ENCODE measurements around the gene MRPL24. TPM values are rescaled to one million over a fixed set of nuclear protein-coding genes. Genes with fewer than 3 reads are reported as not detected.

Gene MRPL24
- polyA plus RNA-seq, 1 donor = 63.5 TPM

DNA sequence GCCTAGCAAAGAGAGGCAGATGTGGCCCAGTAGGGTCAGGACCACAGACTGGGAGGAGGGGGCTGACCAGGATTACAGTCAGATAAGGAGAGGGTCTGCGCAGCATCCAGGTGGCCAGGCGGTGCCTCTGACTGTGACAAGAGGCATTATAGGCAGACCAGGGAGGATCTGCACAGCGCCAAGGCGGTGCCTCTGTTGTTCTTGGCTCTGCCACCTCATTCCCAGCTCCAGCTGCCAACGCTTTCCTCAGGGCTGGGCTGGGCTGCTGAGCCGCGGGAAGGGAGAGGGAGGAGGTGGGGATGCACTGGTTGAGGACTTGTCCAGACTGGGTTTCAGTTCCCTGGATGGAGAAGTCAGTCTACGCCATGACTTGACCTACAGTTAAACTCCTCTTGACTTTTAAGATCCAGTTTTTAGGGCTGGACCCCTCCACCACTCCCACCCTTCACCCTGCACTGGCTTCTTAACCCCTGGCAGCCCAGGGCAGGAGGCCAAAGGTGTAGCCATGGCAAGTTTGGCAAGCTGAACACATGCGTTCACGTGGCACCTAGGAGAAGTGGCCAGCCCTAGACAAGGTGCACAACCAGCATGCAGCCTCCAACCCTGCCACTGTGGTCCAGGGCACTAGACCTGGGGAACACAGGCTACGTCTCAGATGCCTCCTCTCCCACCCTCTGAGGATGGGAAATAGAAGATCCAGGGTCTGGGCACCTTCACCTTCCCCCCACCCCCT lies 31.0 kb downstream of the MRPL24 start:
- no peak for DNase-seq (ENCODE audit: low read depth)

DNA sequence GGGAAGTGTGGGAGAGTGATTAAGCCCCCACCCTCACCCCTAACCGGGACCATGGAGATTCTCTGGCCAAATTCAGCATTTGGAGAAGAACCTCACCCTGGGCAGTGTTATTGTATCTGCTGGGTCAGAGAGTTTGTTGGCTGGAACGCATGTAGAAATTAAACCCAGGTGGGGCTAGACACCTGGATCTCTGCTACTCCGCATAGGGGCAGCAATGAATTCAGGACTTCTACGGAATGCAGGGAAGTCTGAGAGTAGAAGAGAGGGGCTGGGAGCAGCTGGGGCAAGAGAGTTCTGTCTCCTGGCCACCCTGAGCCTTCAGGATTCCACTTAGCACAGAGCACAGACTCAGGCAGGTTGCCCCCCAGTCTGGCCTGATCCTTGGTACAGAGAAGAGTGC lies 31.9 kb downstream of the MRPL24 start:
- no peak for DNase-seq (ENCODE audit: low read depth)

DNA sequence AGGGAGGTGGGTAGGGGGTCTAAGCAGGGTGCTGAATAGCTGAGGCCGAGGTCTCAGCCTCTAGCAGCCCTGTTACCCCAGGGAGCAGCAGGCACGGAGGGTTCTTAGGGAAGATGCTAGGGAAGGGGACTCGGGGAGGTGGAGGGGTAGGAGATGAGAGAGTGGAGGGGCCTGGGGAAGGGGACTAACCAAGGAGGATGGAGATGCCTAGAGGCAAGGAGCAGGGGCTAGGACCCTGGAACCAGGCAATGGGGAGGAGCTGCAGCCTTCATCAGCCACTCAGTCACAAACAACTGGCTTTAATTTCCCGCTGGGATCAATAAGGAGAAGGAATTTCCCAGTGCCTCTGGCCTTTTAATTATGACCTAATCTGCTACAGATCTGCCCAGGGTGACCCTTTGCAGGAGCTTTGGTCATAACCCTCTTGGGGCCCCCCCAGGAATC lies 32.6 kb downstream of the MRPL24 start:
- DNase-seq (ENCODE audit: low read depth) = no peak

DNA sequence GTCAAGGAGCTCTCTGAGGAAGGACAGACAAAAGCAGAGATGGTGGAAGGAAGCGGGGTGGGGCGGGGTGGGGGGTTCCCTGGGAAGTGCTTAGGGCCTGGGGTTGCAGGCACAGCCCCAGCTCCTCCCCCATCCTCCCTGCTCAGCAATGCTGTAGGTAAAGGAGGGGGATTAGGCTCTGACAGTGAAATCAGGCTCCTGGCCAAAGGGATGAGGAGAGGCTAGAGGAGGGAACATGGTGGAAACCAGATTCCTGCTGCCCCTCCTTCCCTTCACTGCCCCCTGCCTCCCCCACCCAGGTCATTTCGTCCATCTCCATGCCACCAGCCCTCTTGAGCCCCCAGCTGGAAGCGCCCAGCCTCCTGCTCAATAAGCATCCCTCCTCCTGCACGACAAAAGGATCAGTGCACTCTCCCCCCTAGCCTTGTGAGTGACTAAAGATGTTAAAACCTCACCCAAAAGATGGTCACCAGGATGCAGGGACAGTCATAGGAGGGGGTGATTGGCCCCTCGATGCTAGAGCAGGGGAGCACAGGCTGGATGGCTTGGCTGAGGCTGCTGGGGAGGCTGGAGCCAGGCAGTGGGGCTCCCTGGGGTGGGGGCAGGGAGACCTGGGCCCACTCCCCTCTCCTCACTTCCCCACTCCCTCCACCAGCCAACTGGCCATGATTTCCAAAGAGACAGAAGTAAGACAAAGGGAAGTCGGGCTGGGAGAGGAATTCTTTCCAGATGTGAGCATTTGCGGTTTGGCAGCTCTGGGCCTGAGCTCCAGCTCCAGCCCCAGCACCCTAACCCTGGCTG lies 33.3 kb downstream of the MRPL24 start:
- no peak for DNase-seq (ENCODE audit: low read depth)

DNA sequence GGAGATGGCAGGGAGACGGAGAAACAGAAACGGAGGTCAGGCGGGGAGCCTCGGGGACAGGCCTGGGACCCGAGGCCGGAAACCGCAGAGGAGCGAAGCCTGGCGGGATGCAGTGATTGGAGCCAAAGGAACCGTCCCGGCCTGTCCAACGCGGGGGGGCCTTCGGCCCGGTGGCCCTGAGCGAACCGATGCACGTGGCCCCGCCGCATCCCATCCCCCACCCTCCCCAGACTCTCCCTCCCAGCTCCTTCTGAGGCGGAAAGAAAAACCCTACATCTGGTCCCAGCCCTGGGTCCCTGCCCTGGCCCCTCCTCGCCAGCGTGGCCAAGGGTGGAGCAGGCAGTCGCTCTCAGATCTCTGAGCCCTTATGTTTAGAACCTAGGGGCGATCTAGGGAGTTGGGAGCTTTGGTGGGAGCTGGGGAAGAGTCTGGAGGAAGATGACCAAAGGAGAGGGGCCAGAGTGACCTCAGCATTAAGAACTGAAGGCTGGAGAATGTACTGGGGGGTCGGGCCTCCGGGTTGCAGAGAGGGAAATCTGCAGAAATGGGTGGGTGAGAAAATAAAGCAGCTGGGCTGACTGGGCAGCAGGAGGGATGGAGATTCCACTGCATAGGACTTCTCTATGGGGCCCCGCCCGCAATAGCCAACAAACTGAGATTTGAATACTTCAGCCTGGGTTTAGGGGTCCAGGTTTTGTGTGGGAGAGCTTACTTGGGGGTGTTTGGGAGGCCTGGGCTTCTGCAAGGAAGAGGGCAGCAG lies 34.1 kb downstream of the MRPL24 start:
- DNase-seq (ENCODE audit: low read depth) = no peak

DNA sequence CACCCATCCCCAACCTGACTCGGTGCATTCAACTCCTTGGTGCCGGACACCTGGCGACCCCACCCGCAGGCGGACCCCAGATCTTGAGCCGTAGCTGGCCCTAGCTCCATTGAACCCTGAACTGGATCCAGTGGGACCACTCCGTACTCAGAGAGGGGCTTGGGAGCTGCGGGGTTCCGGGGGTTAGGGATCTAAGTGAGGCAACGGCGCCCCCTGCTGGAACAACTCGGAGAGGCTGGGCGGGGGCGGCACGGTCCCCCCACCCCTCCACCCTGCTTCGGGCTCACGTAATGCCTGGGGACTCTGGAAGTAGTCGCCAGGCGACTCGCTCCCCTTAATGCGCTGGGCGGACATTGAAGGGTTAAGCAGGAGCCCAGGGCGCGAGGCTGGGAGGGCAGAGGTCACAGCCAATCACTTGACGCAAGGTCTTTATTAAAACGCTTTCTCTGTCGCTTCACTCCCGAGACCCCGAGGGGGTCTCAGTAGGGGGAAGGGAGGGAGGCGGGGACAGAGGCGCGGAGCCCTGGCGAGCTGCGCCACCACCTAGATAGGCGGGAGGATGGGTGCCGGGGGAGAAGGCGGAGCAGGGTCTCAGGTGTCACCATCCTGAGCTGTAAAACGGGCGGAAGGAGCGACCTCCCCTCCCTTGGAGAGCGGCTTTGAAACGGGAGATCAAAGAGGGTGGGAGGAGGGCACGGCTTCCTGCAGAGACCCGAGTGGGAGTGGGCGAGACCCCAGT lies 34.8 kb downstream of the MRPL24 start:
- no peak for DNase-seq (ENCODE audit: low read depth)

DNA sequence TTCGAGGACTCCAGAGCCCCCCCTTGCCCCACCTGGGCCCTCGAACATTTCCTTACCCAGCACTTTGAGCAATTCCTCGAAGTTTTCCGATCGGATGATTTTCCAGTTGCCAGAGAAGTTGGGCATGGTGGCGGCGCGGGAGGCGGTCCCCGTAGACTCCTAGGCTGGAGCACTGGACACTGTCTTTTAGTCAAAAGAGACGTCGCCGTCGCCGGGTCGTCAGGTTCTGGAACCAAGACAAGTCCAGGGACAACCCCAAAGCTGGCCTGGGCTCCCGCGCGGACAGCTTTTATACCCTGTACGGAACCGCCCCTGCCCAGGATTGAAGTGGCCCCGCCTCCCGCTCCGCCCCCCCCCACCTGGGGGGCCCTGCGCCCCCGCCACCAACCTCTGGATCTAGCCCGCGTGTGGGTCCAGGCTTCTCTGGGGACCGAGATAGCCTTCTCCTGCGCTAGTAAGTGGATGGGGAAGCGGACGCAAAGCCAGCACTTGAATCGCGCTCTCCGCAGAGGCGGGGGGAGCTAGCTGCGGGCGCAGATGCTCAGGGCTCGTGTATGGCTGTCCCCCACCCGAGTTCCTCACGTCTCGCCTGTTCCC lies 35.5 kb downstream of the MRPL24 start, which contains the start of gene CRABP2:
TSS of gene CRABP2 (minus strand) at position 263 of the 597 bp plus-strand sequence. CDS start at position 126, 137 bp downstream.
- no peak for DNase-seq (ENCODE audit: low read depth)

DNA sequence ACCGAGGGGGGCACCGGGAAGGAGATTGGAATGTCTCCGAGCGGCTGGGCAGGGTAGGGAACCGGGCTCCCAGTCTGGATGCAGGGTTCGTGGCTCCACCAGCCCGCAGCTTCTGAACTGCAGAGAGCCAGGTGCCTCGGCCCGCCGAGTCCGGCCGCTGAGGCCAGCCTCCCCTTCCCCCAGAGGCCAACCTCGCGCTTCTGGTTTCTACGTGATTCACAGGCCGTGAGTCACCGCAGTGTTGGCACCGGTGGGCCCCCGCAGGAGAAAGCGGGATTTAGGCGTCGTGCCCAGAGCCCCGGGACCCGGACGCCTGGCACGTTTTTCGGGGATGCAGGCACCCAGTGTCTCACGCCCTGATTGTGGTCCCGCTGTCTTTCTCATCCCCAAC lies 36.0 kb downstream of the MRPL24 start:
- no peak for DNase-seq (ENCODE audit: low read depth)

DNA sequence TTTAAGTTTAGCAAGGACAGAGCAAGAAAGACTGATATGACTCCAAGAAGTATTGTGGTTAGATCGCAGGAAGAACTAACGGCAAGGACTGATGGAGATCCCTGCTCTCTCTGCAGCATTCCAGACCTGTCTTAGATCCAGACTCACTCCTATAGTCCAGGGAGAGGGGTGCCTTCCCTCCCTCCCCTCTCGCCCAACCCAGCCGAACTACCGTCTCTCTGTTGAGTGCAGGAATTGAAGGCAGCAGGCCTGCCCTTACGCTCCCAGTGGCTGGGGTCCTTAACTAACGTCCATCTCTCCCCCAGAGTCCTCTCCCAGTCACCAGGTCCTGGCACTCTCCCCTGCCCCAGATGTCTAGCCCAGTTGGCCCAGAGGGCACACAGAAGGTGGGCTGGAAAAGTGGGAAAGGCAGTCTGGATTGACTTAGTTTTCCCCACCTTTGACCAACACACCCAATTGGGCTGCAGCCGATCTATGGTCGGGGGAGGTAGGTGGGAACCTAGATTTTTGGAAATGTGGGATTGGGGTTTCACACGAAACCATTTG lies 36.6 kb downstream of the MRPL24 start:
- DNase-seq (ENCODE audit: low read depth) = no peak

DNA sequence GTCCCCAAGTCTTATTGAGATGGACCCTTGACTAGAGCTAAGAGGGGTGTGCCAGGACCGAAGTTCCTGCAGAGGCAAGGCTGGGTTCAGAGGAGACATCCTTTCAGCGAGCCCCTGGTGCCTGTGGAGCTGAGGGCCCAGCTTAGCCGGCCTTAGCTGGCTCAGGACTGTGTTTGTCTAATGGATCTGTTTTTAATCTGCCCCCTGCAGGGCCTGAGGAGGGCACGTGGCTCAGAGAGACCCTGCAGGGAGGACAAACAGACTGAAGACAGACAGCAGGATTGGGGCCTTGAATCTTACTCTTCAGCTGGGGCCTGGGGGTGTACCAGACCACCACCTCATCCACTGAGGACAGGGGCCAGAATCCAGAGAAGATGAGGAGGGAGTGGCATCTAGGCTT lies 37.1 kb downstream of the MRPL24 start:
- DNase-seq (ENCODE audit: low read depth) = no peak

DNA sequence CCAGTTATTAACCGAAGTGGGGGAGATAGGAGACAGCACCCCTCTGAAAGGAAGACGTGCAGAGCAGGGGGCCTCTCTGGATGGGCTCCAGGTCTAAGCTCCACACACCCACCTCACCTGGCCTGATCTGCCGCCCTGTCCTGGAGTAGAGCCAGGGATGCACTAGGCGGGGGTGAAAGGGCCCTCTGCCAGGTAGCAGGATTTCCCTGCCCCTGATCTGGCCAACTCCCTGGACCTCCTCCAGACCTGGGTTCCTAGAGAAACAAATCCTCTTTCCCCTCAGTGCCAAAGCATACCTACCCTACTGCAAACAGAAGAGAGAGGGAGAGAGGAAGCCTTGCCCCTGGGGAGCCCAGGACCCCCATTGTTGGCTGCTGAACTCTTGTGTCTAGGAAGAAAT lies 37.6 kb downstream of the MRPL24 start:
- no peak for DNase-seq (ENCODE audit: low read depth)

DNA sequence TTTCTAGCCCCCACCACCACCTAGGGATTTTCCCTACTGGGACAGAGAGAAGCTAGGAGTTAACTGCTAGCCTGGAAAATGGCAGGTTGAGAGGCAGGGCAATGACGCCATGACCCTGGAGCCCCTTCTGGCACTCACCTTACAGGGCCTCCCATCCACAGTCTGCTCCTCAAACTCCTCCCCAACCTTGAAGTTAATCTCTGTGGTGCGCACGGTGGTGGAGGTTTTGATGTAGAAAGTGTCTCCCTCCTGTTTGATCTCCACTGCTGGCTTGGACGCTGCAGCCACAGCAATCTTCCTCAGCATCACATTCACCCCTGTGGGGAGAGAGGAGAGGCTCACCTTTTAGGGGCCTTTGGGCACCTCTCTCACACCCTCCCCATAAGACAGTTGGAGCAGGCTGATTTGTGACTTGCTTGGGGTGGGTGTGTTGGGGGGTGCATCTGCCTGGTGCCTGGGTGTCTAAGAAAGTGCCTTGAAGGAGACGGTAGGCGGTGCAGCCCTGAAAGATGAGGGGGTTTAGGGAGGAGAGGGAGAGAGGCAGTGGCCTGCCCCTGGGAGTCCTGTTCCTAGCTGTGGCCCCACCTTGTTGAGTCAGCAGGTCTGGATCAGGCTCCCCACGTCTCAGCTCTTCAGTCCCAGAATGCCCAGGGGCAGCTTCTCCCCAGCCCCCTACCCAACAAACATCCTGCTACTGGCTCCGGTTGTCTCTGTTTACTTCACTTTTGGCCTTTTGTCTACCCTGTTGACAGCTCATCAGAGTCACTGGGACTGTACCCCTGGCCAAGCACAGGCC lies 40.0 kb downstream of the MRPL24 start:
- DNase-seq (ENCODE audit: low read depth) = no peak

DNA sequence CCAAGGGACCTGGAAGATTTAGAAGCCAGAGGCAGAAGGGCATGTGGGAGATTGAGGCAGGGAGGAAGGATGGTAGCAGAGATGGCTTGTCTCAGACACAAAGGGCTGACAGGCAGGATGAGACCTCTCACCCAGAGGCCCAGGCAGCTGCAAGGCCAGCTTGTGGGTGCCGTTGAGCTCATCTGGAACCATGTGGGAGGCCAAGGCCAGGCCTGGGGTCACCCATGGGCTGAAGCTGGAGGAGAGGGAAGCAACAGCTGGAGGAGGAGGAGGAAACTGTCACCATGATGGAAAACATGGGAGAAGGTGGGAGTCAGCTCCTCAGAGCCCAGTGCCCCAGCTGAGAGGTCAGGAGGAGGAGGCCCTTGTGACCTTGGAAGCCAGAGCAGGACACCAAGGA lies 41.9 kb downstream of the MRPL24 start:
- no peak for DNase-seq (ENCODE audit: low read depth)

DNA sequence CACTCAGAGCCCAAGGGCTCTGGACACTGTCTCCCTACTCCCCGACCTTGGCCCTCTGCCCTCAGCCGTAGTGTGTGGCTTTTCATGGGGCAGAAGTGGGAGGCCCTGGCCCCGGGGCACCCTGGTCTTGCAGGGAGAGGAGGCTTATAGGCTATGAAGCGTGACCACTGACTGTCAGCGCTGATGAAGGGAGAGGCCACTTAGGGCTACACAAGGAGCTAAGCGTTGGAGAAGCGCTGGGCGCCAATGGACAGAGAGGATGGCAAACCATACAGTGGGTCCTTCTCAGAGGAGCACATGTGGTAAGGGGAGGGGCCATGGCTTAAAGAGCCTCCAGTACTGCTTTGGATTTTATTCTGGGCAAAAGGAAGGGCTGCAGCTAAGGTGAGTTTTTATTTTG lies 43.4 kb downstream of the MRPL24 start:
- DNase-seq (ENCODE audit: low read depth) = no peak

DNA sequence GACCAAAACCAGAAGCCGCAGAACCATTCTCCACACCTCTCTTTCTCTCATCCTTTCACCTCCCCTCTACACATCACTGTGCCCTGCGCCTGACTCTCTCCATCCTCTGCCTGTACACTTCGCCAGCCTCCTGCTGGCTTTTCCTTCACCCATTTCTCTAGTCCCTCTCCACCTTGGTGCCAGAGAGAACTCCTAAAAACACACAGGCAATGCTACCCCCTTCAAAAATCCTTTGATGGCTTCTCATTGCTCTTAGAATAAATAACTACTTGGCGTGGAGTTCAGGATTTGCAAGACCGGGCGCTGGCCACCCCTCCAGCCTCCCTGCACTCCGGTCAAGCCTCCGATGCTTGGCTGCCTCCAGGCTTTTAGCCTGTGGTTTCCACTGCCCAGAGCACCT lies 44.1 kb downstream of the MRPL24 start:
- DNase-seq (ENCODE audit: low read depth) = no peak

DNA sequence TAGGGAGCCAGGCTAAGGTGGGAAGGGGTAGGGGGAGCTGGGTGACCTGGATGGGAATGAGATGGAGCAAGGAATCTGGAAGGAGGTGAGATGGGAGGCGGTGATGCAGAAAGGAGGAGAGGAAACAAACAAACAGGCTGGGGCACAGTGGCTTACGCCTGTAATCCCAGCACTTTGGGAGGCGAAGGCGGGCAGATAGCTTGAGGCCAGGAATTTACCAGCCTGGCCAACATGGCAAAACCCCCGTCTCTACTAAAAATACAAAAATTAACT lies 46.3 kb downstream of the MRPL24 start:
- DNase-seq (ENCODE audit: low read depth) = no peak

DNA sequence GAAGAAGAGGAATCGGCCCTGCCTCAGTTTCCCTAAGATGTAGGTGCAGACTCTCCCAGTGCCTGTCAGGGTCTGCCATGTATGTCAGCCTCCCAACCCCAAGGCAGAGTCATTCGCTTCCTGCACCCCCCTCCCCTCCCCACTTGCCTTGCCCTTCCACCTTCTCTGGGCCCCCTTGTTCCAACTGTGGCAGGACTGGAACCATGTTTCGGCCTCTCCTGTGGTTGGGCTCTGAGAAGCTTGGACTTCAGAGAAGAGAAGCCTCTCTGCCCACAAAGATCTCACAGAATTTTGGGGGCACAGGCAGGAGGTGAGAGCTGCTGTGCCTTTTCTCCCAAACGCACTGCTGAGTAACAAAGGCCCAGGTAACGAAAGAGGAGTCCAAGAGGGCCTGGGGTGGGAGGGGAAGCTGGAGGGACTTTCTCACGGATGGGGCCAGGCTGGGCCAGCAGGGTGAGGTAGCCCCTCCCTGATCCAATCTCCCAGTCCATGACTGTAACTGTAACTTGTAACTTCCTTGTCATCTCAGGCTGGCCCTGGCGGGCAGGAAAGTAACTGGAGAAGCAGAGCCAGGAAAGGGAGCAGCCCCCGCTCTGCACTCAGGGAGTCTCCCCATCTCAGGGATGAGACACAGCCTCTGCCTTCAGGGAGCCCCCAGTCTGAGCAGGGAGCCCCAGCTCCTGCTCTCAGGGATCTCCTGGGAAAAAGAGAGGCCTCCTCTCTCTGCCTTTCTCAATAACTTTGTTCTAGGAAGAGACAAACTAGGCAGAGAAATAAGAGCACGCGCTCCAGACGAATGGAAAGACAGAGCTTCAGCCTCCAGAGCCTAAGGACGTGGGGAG lies 46.8 kb downstream of the MRPL24 start:
- DNase-seq (ENCODE audit: low read depth) = no peak

DNA sequence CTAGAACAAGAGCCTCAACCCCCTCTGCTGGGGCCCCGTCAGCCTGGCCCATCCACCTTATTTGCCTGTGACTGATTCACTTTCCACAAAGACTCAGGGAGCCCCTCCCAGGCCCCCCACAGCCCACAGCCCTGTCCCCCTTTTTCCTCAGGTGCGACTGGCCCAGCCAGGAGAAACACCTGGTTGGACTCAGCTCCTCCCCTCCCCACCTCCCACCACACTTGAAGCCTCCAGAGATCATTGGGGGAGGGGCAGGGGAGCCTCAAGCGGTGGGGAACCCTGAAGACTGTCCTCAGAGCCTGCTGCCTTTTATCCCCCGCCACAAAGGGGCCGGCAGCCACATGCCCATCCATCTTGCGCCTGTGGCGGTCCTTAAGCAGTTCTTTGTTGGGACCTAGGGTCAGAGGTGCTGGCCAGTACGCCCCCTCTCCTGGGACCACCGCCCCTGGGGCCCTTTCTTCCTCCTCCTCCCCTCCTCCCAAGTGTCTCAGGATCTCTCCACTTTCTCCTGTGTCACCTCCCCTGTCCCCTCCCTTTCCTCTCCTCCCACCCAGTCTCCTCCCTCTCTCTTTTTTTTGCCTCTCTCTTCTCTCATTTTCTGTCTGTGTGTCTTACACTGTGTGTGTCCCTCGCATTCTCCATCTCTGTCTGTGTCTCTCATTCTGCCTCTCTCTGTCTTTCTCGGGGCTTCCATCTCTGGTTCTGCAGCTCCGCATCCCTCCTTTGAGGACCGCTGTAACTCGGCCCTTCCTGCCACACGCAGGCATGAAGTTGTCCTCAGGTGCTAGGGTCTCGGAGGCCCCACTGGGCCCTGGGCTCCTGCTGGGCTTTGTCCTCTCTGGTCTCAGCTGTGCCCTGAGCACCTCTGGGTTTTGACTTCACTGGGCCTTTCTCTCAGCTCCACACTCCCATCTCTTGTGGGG lies 47.7 kb downstream of the MRPL24 start:
- DNase-seq (ENCODE audit: low read depth) = no peak

Data from forelimb muscle (tissue), 1 donor.